B cell (primary cell): ENCODE measurements around the gene DTNBP1.

Experiments
- EZH2 ChIP-seq: IDR thresholded peaks from 2 replicates; pipeline ENCODE4 v1.6.1; 2012; ENCODE audit warnings: borderline replicate concordance, low read depth, mild to moderate bottlenecking, moderate library complexity, low read length; ENCODE audit not compliant: insufficient read depth, poor library complexity, severe bottlenecking
- TF ChIP-seq, protein P1 (sequence below): fragments of 200-600 bp; IDR thresholded peaks from one replicate; pipeline ENCODE4 v1.8.0; 2022; ENCODE audit warnings: antibody characterized with exemption, mild to moderate bottlenecking

DNA sequence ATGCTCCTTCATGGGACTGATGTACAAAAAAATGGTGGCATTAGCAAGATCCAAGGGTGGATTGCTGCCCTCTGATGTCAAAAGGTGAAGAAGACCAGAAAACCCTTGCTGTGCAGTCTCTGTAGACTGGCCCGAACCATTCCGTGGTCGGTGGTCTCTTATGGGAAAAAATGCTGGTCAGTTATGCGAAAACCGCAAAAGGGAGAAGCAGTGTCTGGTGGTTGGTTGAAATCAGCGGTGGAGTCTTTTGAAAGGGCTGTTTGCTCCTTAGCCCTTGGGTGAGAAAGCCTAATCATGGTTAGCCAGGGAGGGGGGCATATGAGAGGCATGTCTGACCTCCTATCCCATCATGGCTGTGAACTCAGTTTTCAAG lies 108.1 kb downstream of the DTNBP1 start:
- TF ChIP-seq, protein P1, sequence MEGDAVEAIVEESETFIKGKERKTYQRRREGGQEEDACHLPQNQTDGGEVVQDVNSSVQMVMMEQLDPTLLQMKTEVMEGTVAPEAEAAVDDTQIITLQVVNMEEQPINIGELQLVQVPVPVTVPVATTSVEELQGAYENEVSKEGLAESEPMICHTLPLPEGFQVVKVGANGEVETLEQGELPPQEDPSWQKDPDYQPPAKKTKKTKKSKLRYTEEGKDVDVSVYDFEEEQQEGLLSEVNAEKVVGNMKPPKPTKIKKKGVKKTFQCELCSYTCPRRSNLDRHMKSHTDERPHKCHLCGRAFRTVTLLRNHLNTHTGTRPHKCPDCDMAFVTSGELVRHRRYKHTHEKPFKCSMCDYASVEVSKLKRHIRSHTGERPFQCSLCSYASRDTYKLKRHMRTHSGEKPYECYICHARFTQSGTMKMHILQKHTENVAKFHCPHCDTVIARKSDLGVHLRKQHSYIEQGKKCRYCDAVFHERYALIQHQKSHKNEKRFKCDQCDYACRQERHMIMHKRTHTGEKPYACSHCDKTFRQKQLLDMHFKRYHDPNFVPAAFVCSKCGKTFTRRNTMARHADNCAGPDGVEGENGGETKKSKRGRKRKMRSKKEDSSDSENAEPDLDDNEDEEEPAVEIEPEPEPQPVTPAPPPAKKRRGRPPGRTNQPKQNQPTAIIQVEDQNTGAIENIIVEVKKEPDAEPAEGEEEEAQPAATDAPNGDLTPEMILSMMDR = no peak
- TF ChIP-seq EZH2 = no peak
